ENCODE data around the gene VSTM2L.

VSTM2L gene

GRCh38 chr20:37971561-37972127 lies 68.7 kb downstream of the VSTM2L start:
- no peak overlapping the region for H3K4me3 Mint-ChIP-seq
- DNase-seq (ENCODE audit: low spot score in 2 of 2) = no peak
- ATAC-seq = no peak
- peaks cover 5% of the 10 kb centered on the region for H3K4me1 Mint-ChIP-seq
- peaks cover 5% of the 10 kb centered on the region for H3K9me3 Mint-ChIP-seq
- no peaks in the 10 kb centered on the region for H3K36me3 Mint-ChIP-seq
- H3K27ac Mint-ChIP-seq = no peak overlapping the region

DNA sequence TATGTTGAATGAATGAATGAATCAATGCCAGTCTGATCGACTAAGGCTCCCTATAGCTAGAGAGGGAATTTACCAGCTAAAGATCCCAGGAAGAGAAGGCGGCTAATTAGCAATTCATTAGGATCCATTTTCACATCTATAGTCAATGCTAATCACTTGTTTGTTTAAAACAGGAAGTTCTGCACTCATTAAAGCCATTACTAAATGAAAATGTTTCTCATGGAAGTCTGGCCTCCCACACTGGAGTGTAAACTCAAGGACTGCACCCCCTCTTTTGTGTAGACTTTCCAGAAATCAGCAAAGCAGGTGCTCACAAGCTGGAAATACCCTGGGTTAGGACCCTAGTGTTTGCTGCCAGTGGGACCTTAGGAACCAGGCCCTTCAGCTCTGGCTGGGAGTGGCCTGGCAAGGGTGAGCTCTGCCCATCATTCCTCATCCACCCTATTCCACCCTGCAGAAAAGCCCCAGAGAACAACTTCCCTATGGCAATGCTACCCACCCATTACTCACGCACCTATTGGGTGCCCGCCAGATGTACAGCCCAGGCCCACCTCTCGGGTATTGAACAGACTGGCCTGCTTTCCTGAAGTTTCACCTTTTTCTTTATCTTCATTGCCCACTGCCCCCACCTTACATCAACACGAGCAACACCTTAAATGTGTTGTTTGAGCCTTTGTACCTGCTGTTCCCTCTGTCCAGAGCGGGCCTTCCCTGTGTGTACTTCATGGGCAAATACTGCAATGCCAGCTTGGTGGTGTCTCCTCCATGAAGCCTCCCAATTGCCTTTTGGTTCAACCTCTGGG lies 69.5 kb downstream of the VSTM2L start:
- DNase-seq (ENCODE audit: low spot score in 2 of 2) = no peak
- no peaks in the 10 kb centered on the region for H3K36me3 Mint-ChIP-seq
- H3K9me3 Mint-ChIP-seq = peaks cover 5% of the 10 kb centered on the region
- peaks cover 8% of the 10 kb centered on the region for H3K4me1 Mint-ChIP-seq
- no peak for ATAC-seq
- no peak overlapping the region for H3K4me3 Mint-ChIP-seq
- no peak overlapping the region for H3K27ac Mint-ChIP-seq

DNA sequence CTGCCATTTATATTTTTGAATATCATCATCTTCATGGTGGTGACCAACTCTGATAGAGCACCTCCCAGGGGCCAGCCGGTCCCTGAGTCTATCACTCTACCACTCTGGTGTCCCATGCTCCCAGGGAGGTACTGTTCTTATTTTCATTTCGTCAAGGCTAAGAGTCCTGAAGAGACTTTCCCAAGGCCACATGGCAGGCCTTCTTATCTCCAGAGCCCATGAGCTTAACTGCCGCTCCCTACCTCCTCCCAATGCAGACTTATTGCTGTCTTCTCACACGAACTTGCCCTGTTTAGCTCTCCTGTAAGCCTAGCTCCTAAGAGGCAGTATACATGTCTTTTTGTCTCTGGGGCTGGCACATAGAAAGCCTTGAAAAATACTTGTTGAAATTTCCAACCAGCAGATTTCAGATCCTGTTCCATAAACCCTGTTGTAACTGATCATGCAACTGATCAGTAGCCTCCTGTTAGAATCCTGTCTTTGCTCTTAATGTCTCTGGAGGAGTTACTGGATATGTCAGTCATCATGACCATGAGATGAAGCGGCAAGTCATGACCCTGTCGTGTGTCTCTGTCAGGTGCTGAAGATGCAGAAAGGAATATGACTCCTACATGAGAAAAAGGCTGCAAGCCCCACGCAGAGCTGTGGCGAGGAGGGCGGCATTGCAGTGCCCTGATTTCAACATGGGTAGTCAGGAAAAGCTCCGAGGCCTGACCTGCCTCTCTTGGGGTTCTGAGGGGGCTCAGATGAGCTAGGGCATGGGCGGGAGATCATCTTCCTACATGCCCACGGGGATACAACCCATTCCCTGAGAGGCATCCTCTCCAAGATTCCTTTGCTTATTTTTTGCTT lies 70.4 kb downstream of the VSTM2L start:
- Mint-ChIP-seq H3K4me3 (no peak overlapping the region), H3K36me3 (no peaks in the 10 kb centered on the region), H3K27ac (no peak overlapping the region), H3K9me3 (peaks cover 5% of the 10 kb centered on the region), H3K4me1 (peaks cover 15% of the 10 kb centered on the region)
- DNase-seq (ENCODE audit: low spot score in 2 of 2) (no peak), ATAC-seq (no peak)

- DNase-seq (ENCODE audit: low spot score in 2 of 2) = no peak
Measured at GRCh38 chr20:37976887-37977286, 74.0 kb downstream of the VSTM2L start.

DNA sequence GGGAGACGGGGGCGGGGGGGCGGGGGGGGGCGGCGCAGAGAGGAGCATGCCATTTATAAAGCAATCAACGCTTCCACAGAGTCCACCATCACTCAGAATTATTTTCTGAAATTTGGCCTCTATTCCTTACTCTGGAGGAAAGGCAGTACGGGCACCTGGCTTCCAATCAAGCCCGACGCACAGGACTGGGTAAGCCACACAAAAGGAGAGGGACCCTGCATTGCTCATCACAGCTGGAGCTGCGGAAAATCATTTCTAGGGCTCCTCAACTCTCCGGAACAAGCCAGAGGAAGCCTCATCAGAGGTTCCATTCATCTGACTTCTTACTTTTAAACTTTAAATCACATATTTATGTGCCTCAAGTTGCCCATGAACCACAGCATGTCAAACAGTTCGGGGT lies 74.4 kb downstream of the VSTM2L start:
- DNase-seq (ENCODE audit: low spot score in 2 of 2) = no peak
- no peak overlapping the region for H3K27ac Mint-ChIP-seq
- peaks cover 10% of the 10 kb centered on the region for H3K36me3 Mint-ChIP-seq
- H3K4me1 Mint-ChIP-seq = peaks cover 15% of the 10 kb centered on the region
- no peaks in the 10 kb centered on the region for H3K9me3 Mint-ChIP-seq
- H3K4me3 Mint-ChIP-seq = no peak overlapping the region
- no peak for ATAC-seq

More at GRCh38 chr20:37976887-37977286, 74.0 kb downstream of the VSTM2L start:
- peaks cover 15% of the 10 kb centered on the region for H3K4me1 Mint-ChIP-seq
- no peaks in the 10 kb centered on the region for H3K9me3 Mint-ChIP-seq
- no peak for ATAC-seq
- no peak overlapping the region for H3K4me3 Mint-ChIP-seq
- peaks cover 6% of the 10 kb centered on the region for H3K36me3 Mint-ChIP-seq
- H3K27ac Mint-ChIP-seq = no peak overlapping the region

GRCh38 chr20:37977786-37978185 lies 74.9 kb downstream of the VSTM2L start:
- Mint-ChIP-seq H3K27ac (no peak overlapping the region), H3K4me3 (no peak overlapping the region), H3K4me1 (peaks cover 15% of the 10 kb centered on the region), H3K36me3 (peaks cover 15% of the 10 kb centered on the region), H3K9me3 (no peaks in the 10 kb centered on the region)
- no peak for DNase-seq (ENCODE audit: low spot score in 2 of 2)
- no peak for ATAC-seq

- H3K36me3 Mint-ChIP-seq = peaks cover 27% of the 10 kb centered on the region
- no peak for ATAC-seq
- no peak overlapping the region for H3K4me3 Mint-ChIP-seq
Measured at GRCh38 chr20:37979021-37979985, 76.4 kb downstream of the VSTM2L start.

DNA sequence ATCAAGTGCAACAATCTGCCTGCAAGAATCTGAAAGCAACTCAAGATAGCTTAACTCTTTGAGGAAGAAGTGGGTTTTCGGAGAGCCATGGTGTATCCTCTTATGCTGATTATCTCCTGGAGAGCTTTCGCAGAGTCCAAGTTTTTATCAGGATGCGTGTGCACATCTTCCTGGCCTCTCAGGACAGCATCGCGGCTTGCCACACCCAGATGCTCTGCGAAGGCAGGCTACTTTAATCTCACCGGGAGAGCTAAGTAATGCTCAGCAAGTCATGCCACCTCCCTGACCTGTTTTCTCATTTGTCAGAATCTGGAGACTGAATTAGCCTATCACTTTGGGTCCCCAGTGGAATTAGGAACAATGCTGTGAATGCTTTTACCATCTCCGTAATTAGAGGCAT lies 77.5 kb downstream of the VSTM2L start:
- Mint-ChIP-seq H3K27ac (no peak overlapping the region), H3K4me3 (no peak overlapping the region), H3K9me3 (no peaks in the 10 kb centered on the region), H3K36me3 (peaks cover 33% of the 10 kb centered on the region), H3K4me1 (peaks cover 15% of the 10 kb centered on the region)
- DNase-seq (ENCODE audit: low spot score in 2 of 2) (no peak), ATAC-seq (no peak)

More at GRCh38 chr20:37979021-37979985, 76.4 kb downstream of the VSTM2L start:
- no peak overlapping the region for H3K27ac Mint-ChIP-seq
- H3K4me1 Mint-ChIP-seq = peaks cover 15% of the 10 kb centered on the region
- no peak for DNase-seq (ENCODE audit: low spot score in 2 of 2)
- H3K9me3 Mint-ChIP-seq = no peaks in the 10 kb centered on the region

GRCh38 chr20:37980876-37981275 lies 77.9 kb downstream of the VSTM2L start:
- peaks cover 15% of the 10 kb centered on the region for H3K4me1 Mint-ChIP-seq
- DNase-seq (ENCODE audit: low spot score in 2 of 2) (no peak), ATAC-seq (no peak)
- H3K36me3 Mint-ChIP-seq = peaks cover 33% of the 10 kb centered on the region
- no peaks in the 10 kb centered on the region for H3K9me3 Mint-ChIP-seq
- no peak overlapping the region for H3K4me3 Mint-ChIP-seq
- no peak overlapping the region for H3K27ac Mint-ChIP-seq

DNA sequence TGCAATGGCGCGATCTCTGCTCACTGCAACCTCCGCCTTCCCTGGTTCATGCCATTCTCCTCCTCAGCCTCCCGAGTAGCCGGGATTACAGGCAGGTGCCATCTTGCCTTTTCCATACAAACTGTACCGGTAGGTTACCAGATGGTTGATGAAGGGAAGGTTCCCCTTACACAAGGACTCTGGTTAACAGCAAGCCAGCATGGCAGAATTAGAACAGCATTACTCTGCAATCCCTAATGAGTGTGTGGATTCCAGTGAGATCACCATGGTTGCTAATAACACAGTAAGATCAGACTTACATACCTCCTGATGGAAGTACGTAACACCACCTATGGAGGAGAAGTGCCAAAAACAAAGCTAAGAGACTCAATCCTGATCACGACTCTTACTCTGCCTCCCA lies 78.6 kb downstream of the VSTM2L start:
- DNase-seq (ENCODE audit: low spot score in 2 of 2) = no peak
- H3K9me3 Mint-ChIP-seq = no peaks in the 10 kb centered on the region
- peaks cover 39% of the 10 kb centered on the region for H3K36me3 Mint-ChIP-seq
- H3K4me1 Mint-ChIP-seq = peaks cover 11% of the 10 kb centered on the region
- no peak overlapping the region for H3K4me3 Mint-ChIP-seq
- no peak overlapping the region for H3K27ac Mint-ChIP-seq
- ATAC-seq = no peak

- no peaks in the 10 kb centered on the region for H3K9me3 Mint-ChIP-seq
Measured at GRCh38 chr20:37983286-37983685, 80.4 kb downstream of the VSTM2L start.

GRCh38 chr20:37984018-37984785 lies 81.3 kb downstream of the VSTM2L start:
- H3K4me3 Mint-ChIP-seq = no peak overlapping the region
- H3K36me3 Mint-ChIP-seq = peaks cover 55% of the 10 kb centered on the region
- no peak for ATAC-seq
- no peak overlapping the region for H3K27ac Mint-ChIP-seq
- no peak for DNase-seq (ENCODE audit: low spot score in 2 of 2)
- H3K9me3 Mint-ChIP-seq = no peaks in the 10 kb centered on the region
- H3K4me1 Mint-ChIP-seq = peaks cover under 1% of the 10 kb centered on the region

More at GRCh38 chr20:37983286-37983685, 80.4 kb downstream of the VSTM2L start:
- Mint-ChIP-seq H3K4me1 (no peaks in the 10 kb centered on the region), H3K27ac (no peak overlapping the region), H3K36me3 (peaks cover 47% of the 10 kb centered on the region), H3K4me3 (no peak overlapping the region)
- no peak for DNase-seq (ENCODE audit: low spot score in 2 of 2)
- no peak for ATAC-seq

- DNase-seq (ENCODE audit: low spot score in 2 of 2) (no peak), ATAC-seq (no peak)
- Mint-ChIP-seq H3K9me3 (no peaks in the 10 kb centered on the region), H3K4me3 (no peak overlapping the region), H3K4me1 (peaks cover 21% of the 10 kb centered on the region), H3K36me3 (peaks cover 74% of the 10 kb centered on the region), H3K27ac (no peak overlapping the region)
Measured at GRCh38 chr20:37986044-37986858, 83.3 kb downstream of the VSTM2L start.

Data from stimulated activated effector memory CD8-positive, alpha-beta T cell treated with anti-CD3 and anti-CD28 coated beads, Interleukin-12 subunit alpha, Interleukin-12 subunit beta, amount 100 ng/mL, for 72 hours (primary cell).